Vagina (tissue), 2 donors: ENCODE data around the gene GPR15.

ENCODE experiments used
- CTCF ChIP-seq, 3 experiments: fragments of 450-650 bp in 2 of 3; fragments of 200-600 bp in 1 of 3; sonication (generic) in 1 of 3; IDR thresholded peaks; one replicate each; pipeline ENCODE4 v1.5.1; 2017 to 2019; ENCODE audit warnings: antibody characterized with exemption in 3 of 3, mild to moderate bottlenecking in 2 of 3, moderate library complexity in 2 of 3
- POLR2AphosphoS5 ChIP-seq, 2 donors: sonication (generic); formaldehyde crosslinking; IDR thresholded peaks; one replicate each; pipeline ENCODE4 v1.9.0; 2017; ENCODE audit warnings: antibody characterized with exemption in 2 of 2, mild to moderate bottlenecking in 2 of 2, low read depth in 1 of 2; ENCODE audit not compliant: insufficient read depth in 1 of 2

- TF ChIP-seq POLR2AphosphoS5 (IDR thresholded peaks at IDR 0.05; ENCODE audit: insufficient read depth in 1 of 2, low read depth in 1 of 2) (no peak), CTCF (IDR thresholded peaks at IDR 0.05) (no peak)
Observed at GRCh38 chr3:98532709-98533571, 1.2 kb downstream of the GPR15 start.
